HL-60 (cell line): Measurements from ENCODE around the gene ACTR8.

ENCODE experiments used
- CTCF ChIP-seq: IDR thresholded peaks from one replicate; pipeline ENCODE4 v1.5.1; 2011; ENCODE audit warnings: low read length, control low read depth, inconsistent platforms; ENCODE audit not compliant: insufficient read depth
- GABPA ChIP-seq: IDR thresholded peaks from 2 replicates; pipeline ENCODE4 v1.6.1; 2012; ENCODE audit warnings: low read depth
- POLR2AphosphoS5 ChIP-seq: IDR thresholded peaks from 2 replicates; pipeline ENCODE4 v1.6.1; 2012; ENCODE audit warnings: low read depth
- REST ChIP-seq: IDR thresholded peaks from 2 replicates; pipeline ENCODE4 v1.6.1; 2012; ENCODE audit warnings: low read depth; ENCODE audit not compliant: insufficient replicate concordance
- SPI1 ChIP-seq: IDR thresholded peaks from 2 replicates; pipeline ENCODE4 v1.6.1; 2012; ENCODE audit warnings: low read depth, mild to moderate bottlenecking, borderline replicate concordance

GRCh38 chr3:53841296-53841695 lies 40.7 kb downstream of the ACTR8 start:
- TF ChIP-seq POLR2AphosphoS5, result no peak
- no peak for TF ChIP-seq REST
- TF ChIP-seq CTCF, result no peak
- TF ChIP-seq GABPA, result no peak
- TF ChIP-seq SPI1, result no peak
